GM10266 (cell line): Measurements from ENCODE around the gene TNPO3.
A peak's percentile ranks its signal among the peaks of the same experiment; 100 is the strongest.

ENCODE experiments used
- DNase-seq: peaks from one replicate; pipeline ENCODE4 v3.0.0; 2012; ENCODE audit errors: extremely low spot score
- TF ChIP-seq, protein P1 (sequence below): IDR thresholded peaks from 2 replicates; pipeline ENCODE4 v1.5.1; 2012; ENCODE audit warnings: mild to moderate bottlenecking, low read depth; ENCODE audit not compliant: control insufficient read depth, insufficient read depth; ENCODE audit errors: missing control alignments

The TNPO3 gene

DNA sequence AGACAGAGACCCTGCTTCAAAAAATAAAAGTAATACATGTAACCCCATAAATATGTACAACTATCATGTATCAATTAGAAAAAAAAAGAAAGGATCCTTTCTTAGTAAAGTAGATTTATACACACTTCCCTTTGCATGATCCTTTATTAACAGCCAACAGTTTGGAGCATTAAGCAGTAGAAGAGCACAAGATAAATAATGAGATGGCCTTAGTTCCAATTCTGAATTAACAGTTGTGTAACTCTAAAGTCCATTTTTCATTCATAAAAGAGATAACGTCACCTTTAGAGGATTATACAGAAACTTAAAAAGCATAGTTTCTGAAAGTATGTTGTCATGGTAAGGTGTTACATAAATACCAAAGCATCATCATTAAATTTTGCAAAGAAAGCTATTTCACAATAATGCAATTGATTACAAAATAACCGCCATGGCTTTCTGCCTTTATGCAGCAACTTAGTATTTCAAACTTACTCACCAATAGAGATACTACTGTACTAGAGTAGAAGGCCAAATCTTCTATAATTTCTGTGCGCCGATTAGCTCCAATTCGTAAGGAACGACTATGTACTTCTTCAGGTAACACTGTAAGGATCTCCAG, 40.3 kb downstream of the TNPO3 start:
- no peak for DNase-seq

DNA sequence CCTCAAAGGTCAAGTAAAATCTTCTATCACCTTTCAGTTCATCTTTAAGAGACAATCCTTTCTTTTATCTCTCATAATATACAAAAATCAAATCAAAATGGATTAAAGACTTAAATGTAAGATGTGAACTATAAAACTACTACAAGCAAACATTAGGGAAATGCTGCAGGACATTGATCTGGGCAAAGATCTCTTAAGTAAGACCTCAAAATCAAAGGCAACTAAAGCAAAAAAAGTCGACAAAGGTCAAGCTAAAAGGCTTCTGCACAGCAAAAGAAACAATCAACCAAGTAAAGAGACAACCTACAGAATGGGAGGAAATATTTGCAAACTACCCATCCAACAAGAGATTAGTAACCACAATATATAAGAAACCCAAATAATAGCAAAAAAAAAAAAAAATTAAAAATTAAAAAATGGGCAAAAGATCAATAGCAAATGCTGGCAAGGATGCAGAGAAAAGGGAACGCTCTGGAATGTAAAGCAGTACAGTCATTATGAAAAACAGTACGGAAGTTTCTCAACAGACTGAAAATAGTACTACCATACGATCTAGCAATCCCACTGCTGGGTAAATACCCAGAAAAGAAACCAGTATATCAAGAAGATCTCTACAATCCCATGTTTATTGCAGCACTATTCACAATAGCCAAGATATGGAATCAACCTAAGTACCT, 41.7 kb downstream of the TNPO3 start:
- no peak for DNase-seq
- TF ChIP-seq, protein P1, sequence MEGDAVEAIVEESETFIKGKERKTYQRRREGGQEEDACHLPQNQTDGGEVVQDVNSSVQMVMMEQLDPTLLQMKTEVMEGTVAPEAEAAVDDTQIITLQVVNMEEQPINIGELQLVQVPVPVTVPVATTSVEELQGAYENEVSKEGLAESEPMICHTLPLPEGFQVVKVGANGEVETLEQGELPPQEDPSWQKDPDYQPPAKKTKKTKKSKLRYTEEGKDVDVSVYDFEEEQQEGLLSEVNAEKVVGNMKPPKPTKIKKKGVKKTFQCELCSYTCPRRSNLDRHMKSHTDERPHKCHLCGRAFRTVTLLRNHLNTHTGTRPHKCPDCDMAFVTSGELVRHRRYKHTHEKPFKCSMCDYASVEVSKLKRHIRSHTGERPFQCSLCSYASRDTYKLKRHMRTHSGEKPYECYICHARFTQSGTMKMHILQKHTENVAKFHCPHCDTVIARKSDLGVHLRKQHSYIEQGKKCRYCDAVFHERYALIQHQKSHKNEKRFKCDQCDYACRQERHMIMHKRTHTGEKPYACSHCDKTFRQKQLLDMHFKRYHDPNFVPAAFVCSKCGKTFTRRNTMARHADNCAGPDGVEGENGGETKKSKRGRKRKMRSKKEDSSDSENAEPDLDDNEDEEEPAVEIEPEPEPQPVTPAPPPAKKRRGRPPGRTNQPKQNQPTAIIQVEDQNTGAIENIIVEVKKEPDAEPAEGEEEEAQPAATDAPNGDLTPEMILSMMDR: no peak

More for the DNA sequence above, 40.3 kb downstream of the TNPO3 start:
- TF ChIP-seq, protein P1: no peak

DNA sequence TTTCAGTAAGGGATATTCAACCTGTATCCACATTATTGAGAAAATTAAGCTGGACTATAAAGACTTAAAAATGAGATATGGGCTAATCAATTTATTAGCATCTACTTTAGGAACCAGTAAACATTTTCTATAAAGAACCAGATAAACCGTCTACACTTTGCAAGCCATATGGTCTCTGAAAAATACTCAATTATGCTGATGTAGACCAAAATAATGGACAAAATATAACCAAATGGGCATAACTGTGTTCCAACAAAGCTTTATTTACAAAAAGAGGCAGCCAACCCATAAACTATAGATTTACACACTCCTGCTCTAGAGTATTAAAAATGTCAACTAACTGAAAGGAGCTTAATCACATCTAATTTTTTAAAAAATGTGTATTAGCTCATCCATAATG, 42.3 kb downstream of the TNPO3 start:
- TF ChIP-seq, protein P1: no peak
- no peak for DNase-seq

DNA sequence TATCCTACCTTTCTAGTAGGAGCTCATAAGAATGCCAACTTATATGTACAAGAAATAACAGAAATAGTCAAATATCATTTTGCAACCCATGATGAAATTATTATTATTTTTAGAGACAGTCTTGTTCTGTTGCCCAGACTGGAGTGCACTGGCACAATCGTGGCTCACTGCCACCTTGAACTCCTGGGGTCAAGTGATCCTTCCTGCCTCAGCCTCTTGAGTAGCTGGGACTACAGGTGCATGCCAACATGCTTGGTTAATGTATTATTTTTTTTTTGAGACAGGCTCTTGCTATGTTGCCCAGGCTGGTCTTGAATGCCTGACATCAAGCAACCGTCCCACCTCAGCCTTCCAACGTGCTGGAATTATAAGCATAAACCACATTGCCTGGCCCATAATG, 44.8 kb downstream of the TNPO3 start:
- TF ChIP-seq, protein P1: no peak
- no peak for DNase-seq

DNA sequence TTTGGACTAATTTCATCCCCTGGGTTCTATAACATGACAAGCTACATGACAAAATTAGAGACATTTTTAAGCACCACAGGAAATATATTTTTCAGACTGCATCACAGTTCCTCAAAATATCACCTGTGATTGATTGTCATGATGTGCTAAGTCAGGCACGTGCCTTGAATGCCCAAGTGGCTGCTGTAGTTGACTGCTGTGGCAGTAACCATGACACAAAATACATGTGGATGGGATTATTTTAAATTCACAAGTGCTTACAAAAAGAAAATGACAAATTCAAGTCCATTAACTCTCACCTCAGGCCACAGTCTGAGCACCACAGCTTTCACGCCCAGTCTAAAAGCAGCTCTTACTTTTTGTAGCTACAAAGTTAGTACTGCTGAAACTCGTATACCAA, 45.5 kb downstream of the TNPO3 start:
- peak; percentile 30 for DNase-seq
- TF ChIP-seq, protein P1: no peak

DNA sequence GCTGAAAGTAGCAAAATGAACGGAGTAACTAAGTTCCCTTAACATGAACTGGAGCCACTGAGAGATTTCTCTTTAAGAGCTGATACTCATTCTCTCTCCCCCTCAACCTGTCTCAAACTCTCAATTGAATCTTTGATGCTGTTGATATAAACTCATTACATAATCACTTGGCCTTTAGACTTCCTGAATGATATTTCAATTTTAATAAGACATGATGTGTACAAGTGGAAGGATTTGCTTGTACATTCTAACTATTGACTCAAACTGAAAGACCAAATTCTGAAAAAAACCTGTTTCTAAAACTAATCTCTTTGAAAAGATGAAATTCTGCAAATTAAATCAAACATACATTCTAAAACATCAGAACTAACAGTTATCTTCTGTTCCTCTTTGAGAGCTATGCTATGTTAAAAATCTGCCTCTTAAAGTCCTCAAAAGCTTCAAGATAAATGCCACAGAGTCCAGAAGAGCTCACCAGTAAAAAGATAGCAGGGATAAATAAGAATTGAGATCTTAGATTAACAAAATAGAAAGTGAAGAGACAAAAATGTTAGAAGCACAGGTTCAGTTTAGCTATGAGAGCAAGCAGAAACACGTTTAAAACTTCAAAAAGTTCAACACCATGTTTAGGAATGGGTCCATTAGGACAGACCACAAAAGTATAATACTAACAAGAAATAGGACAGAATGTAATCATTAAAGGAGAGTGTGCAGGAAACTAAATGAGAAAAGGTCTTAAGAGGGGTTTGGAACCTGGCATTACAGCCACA, 46.1 kb downstream of the TNPO3 start:
- TF ChIP-seq, protein P1: no peak
- peak; percentile 24 for DNase-seq

DNA sequence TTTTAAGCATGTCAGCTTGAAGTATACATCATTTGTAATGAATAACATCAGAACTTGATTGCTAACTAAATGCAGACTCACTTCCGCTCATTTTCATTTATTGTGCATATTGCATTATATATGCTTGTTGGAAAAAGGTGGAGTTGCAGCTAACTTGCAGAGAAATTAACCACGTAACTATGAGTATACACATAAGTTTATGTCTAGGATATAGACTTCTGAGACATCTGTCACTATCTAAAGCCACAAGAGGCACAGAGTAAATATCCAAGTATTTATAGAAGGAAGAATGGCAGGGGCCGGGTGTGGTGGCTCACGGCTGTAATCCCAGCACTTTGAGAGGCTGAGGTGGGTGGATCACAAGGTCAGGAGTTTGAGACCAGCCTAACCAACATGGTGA, 47.3 kb downstream of the TNPO3 start:
- TF ChIP-seq, protein P1: no peak

More for the DNA sequence above, 47.3 kb downstream of the TNPO3 start:
- no peak for DNase-seq
